SU-DHL-6 (cell line): ENCODE data around the gene CDH1.

Experiments
- H2AFZ ChIP-seq: fragments of 200-600 bp; sonication (generic); 2 replicates; pipeline ENCODE4 v1.6.1; 2014; ENCODE audit warnings: low read depth, mild to moderate bottlenecking, moderate library complexity, mixed read lengths, antibody characterized with exemption, low read length; ENCODE audit not compliant: severe bottlenecking
- H3F3A ChIP-seq: fragments of 200-600 bp; shearing (Covaris generic); 2 replicates; pipeline ENCODE4 v1.6.0; 2016; ENCODE audit warnings: antibody characterized with exemption, mild to moderate bottlenecking; ENCODE audit not compliant: insufficient read depth
- H3K27ac ChIP-seq: fragments of 200-600 bp; sonication (generic); 2 replicates; pipeline ENCODE4 v1.5.1; 2016; ENCODE audit warnings: low read depth, mild to moderate bottlenecking, low read length, moderate library complexity, mixed read lengths
- H3K27me3 ChIP-seq: fragments of 200-600 bp; sonication (generic), shearing (Covaris generic); 2 replicates; pipeline ENCODE4 v1.6.0; 2014; ENCODE audit warnings: mild to moderate bottlenecking, low read length
- H3K36me3 ChIP-seq: fragments of 200-600 bp; sonication (generic); 2 replicates; pipeline ENCODE4 v1.6.1; 2014; ENCODE audit warnings: mild to moderate bottlenecking, low read length, mixed read lengths
- H3K4me2 ChIP-seq: fragments of 300-600, 200-600 bp; shearing (Covaris generic), sonication (generic); 2 replicates; pipeline ENCODE4 v1.6.0; 2014; ENCODE audit warnings: low read length, low read depth, mild to moderate bottlenecking; ENCODE audit not compliant: poor library complexity, severe bottlenecking
- H3K4me3 ChIP-seq: fragments of 200-600 bp; sonication (generic); 2 replicates; pipeline ENCODE4 v1.5.1; 2014; ENCODE audit warnings: antibody characterized with exemption, low read length, mild to moderate bottlenecking, mixed read lengths; ENCODE audit not compliant: insufficient read depth, poor library complexity, severe bottlenecking
- H3K79me2 ChIP-seq: fragments of 200-600 bp; sonication (generic); 2 replicates; pipeline ENCODE4 v1.6.1; 2014; ENCODE audit warnings: mild to moderate bottlenecking, low read length, moderate library complexity; ENCODE audit not compliant: insufficient read depth
- H3K9ac ChIP-seq: fragments of 200-600 bp; sonication (generic); 2 replicates; pipeline ENCODE4 v1.7.0; 2014; ENCODE audit warnings: mild to moderate bottlenecking, low read length
- H3K9me2 ChIP-seq: fragments of 200-600 bp; sonication (generic); replicated peaks from 2 replicates; pipeline ENCODE4 v1.6.1; 2014; ENCODE audit warnings: low read length; ENCODE audit not compliant: insufficient read depth
- H3K9me3 ChIP-seq: fragments of 200-600 bp; sonication (generic); 2 replicates; pipeline ENCODE4 v1.6.1; 2014; ENCODE audit warnings: low read length, mixed read lengths; ENCODE audit not compliant: insufficient read depth
- H4K20me1 ChIP-seq: fragments of 200-600 bp; sonication (generic); 2 replicates; pipeline ENCODE4 v1.6.1; 2014; ENCODE audit warnings: low read depth, mild to moderate bottlenecking, antibody characterized with exemption, low read length, moderate library complexity, mixed read lengths
- CTCF ChIP-seq: fragments of 200-600 bp; sonication (generic); IDR thresholded peaks from one replicate; pipeline ENCODE4 v1.5.1; 2017; ENCODE audit warnings: antibody characterized with exemption, mild to moderate bottlenecking, low read length, moderate library complexity; ENCODE audit not compliant: insufficient read depth, poor library complexity, severe bottlenecking
- EZH2phosphoT487 ChIP-seq: fragments of 200-600 bp; sonication (generic), shearing (Covaris generic); conservative IDR thresholded peaks from 2 replicates; pipeline ENCODE4 v1.6.1; 2018; ENCODE audit warnings: mild to moderate bottlenecking, antibody characterized with exemption, low read length, moderate library complexity, mixed read lengths

Gene CDH1

GRCh38 chr16:68875871-68876270, 138.8 kb downstream of the CDH1 start:
- H3K9me3 ChIP-seq: no peaks in the 10 kb centered on the region
- H3K36me3 ChIP-seq: peaks cover 6% of the 10 kb centered on the region; the same call in 1 of the 2 replicates
- no peak overlapping the region for H3K27ac ChIP-seq
- no peak overlapping the region for H3K9ac ChIP-seq
- no peak overlapping the region for H2AFZ ChIP-seq
- no peaks in the 10 kb centered on the region for H3K9me2 ChIP-seq
- no peak overlapping the region for H3K4me3 ChIP-seq
- no peaks in the 10 kb centered on the region for H3K27me3 ChIP-seq
- H3K79me2 ChIP-seq: no peaks in the 10 kb centered on the region
- TF ChIP-seq CTCF: no peak
- TF ChIP-seq EZH2phosphoT487: no peak
- no peak overlapping the region for H3K4me2 ChIP-seq
- no peaks in the 10 kb centered on the region for H3F3A ChIP-seq
- H4K20me1 ChIP-seq: no peaks in the 10 kb centered on the region

- Histone ChIP-seq H4K20me1 (no peaks in the 10 kb centered on the region), H3K79me2 (no peaks in the 10 kb centered on the region), H3K9me3 (no peaks in the 10 kb centered on the region), H3K9ac (no peak overlapping the region), H3K4me3 (no peak overlapping the region), H3K27me3 (no peaks in the 10 kb centered on the region), H3K27ac (no peak overlapping the region), H3K36me3 (peaks cover 3% of the 10 kb centered on the region; the same call in 1 of the 2 replicates), H3F3A (no peaks in the 10 kb centered on the region), H3K4me2 (no peak overlapping the region), H3K9me2 (no peaks in the 10 kb centered on the region), H2AFZ (no peak overlapping the region)
- TF ChIP-seq EZH2phosphoT487 (no peak), CTCF (no peak)
These were observed 146.6 kb downstream of the CDH1 start for GRCh38 chr16:68883685-68884084.

GRCh38 chr16:68884401-68884800, 147.3 kb downstream of the CDH1 start:
- Histone ChIP-seq H3K4me2 (no peak overlapping the region), H3K27me3 (no peaks in the 10 kb centered on the region), H3K4me3 (no peak overlapping the region), H4K20me1 (no peaks in the 10 kb centered on the region), H3K9me2 (no peaks in the 10 kb centered on the region), H3K36me3 (peaks cover 3% of the 10 kb centered on the region; the same call in 1 of the 2 replicates), H3K9ac (no peak overlapping the region), H3K79me2 (no peaks in the 10 kb centered on the region), H3F3A (no peaks in the 10 kb centered on the region), H3K27ac (no peak overlapping the region), H3K9me3 (no peaks in the 10 kb centered on the region), H2AFZ (no peak overlapping the region)
- no peak for TF ChIP-seq CTCF
- TF ChIP-seq EZH2phosphoT487: no peak
